Keratinocyte (primary cell): Measurements from ENCODE around the gene EXOSC9. TPM values are rescaled to one million over a fixed set of nuclear protein-coding genes. Genes with fewer than 3 reads are reported as not detected.

Source experiments
- DNase-seq: peaks from one replicate; pipeline ENCODE4 v3.0.0-alpha.2; 2011; ENCODE audit warnings: low read depth, missing footprints, low spot score
- FAIRE-seq: peaks from 2 replicates; lab custom pipeline; 2011; peaks lifted over from hg19 to GRCh38; lab: Jason Lieb, UNC
- H2AFZ ChIP-seq: 2 replicates; pipeline ENCODE4 v1.6.0; 2012; ENCODE audit warnings: low read length, control low read depth, inconsistent platforms; ENCODE audit not compliant: control insufficient read depth
- H3K27ac ChIP-seq: 2 replicates; pipeline ENCODE4 v1.5.1; 2011; ENCODE audit warnings: low read length; ENCODE audit not compliant: control insufficient read depth, insufficient read depth
- H3K27me3 ChIP-seq: 3 replicates; pipeline ENCODE4 v1.6.0; 2011; ENCODE audit warnings: low read length; ENCODE audit not compliant: control insufficient read depth, insufficient read depth; ENCODE audit errors: extremely low read depth
- H3K36me3 ChIP-seq, 2 experiments: 2 replicates in 1 of 2; 3 replicates in 1 of 2; pipeline ENCODE4 v1.5.1; 2011; ENCODE audit warnings: low read length in 2 of 2, mild to moderate bottlenecking in 1 of 2; ENCODE audit not compliant: control insufficient read depth in 2 of 2, insufficient read depth in 2 of 2; ENCODE audit errors: extremely low read depth in 1 of 2
- H3K4me1 ChIP-seq: 3 replicates; pipeline ENCODE4 v1.5.1; 2011; ENCODE audit warnings: low read length; ENCODE audit not compliant: control insufficient read depth, insufficient read depth; ENCODE audit errors: extremely low read depth
- H3K4me2 ChIP-seq: 3 replicates; pipeline ENCODE4 v1.6.0; 2011; ENCODE audit warnings: low read depth, low read length; ENCODE audit not compliant: control insufficient read depth, insufficient read depth; ENCODE audit errors: extremely low read depth
- H3K4me3 ChIP-seq, 3 experiments: fragments of 200-600 bp in 1 of 3; sonication (generic) in 1 of 3; 2 replicates in 2 of 3; 3 replicates in 1 of 3; pipeline ENCODE4 v1.5.1; 2011 to 2016; ENCODE audit warnings: low read length in 3 of 3, mild to moderate bottlenecking in 3 of 3, control low read depth in 2 of 3, inconsistent platforms in 1 of 3, low read depth in 1 of 3, mixed read lengths in 1 of 3, mixed run types in 1 of 3, moderate library complexity in 1 of 3; ENCODE audit not compliant: control insufficient read depth in 2 of 3, insufficient read depth in 2 of 3; ENCODE audit errors: extremely low read depth in 1 of 3
- H3K79me2 ChIP-seq: 2 replicates; pipeline ENCODE4 v1.6.0; 2012; ENCODE audit warnings: low read length; ENCODE audit not compliant: control insufficient read depth, insufficient read depth
- H3K9ac ChIP-seq: 3 replicates; pipeline ENCODE4 v1.6.0; 2011; ENCODE audit warnings: low read length; ENCODE audit not compliant: control insufficient read depth, insufficient read depth; ENCODE audit errors: extremely low read depth
- H3K9me1 ChIP-seq: 3 replicates; pipeline ENCODE4 v1.6.0; 2011; ENCODE audit warnings: low read length; ENCODE audit not compliant: control insufficient read depth, insufficient read depth; ENCODE audit errors: extremely low read depth
- H3K9me3 ChIP-seq: 2 replicates; pipeline ENCODE4 v1.5.1; 2012; ENCODE audit warnings: low read depth, low read length; ENCODE audit not compliant: control insufficient read depth
- H4K20me1 ChIP-seq: 3 replicates; pipeline ENCODE4 v1.6.0; 2011; ENCODE audit warnings: low read length; ENCODE audit not compliant: control insufficient read depth, insufficient read depth; ENCODE audit errors: extremely low read depth
- EZH2 ChIP-seq: IDR thresholded peaks from one replicate; pipeline ENCODE4 v1.6.1; 2012; ENCODE audit warnings: inconsistent platforms, mild to moderate bottlenecking, low read length, moderate library complexity
- dilution Hi-C: fragments of 300-500 bp; cut with MboI; formaldehyde crosslinking; loops from one replicate; pipeline ENCODE4 v1.7.0; 2020; ENCODE audit warnings: low sequenced_read_pairs; ENCODE audit not compliant: extremely low pct_ligation_motif_present
- polyA plus RNA-seq, 5 experiments: library from polyadenylated mRNA; depleted of rRNA in 3 of 5; stranded (reverse) in 3 of 5; stranded (forward) in 1 of 5; unstranded in 1 of 5; fragments of >200 nt; gene quantifications; 1 replicate in 1 of 5; 2 replicates in 3 of 5; 3 replicates in 1 of 5; pipeline versions ENCODE4 v1.2.1 to v1.2.3, GENCODE V29; 2011 to 2012; ENCODE audit warnings: missing spikeins in 2 of 5, low read depth in 1 of 5, low replicate concordance in 1 of 5
- TF ChIP-seq, protein P1 (sequence below), 3 experiments: IDR thresholded peaks in 1 of 3; conservative IDR thresholded peaks in 1 of 3; optimal IDR thresholded peaks in 1 of 3; 2 replicates in 2 of 3; 3 replicates in 1 of 3; pipeline versions ENCODE3 to v1.5.1; 2011; ENCODE audit warnings: low read length in 3 of 3, mild to moderate bottlenecking in 3 of 3, moderate library complexity in 2 of 3, control low read depth in 1 of 3, inconsistent platforms in 1 of 3; ENCODE audit not compliant: insufficient read depth in 2 of 3; ENCODE audit errors: extremely low read depth in 1 of 3

EXOSC9 gene
- polyA plus RNA-seq, 1 donor (not counting 4 experiments of a cell fraction or from before 2014, with no cell fraction given), result 35.4 TPM

DNA sequence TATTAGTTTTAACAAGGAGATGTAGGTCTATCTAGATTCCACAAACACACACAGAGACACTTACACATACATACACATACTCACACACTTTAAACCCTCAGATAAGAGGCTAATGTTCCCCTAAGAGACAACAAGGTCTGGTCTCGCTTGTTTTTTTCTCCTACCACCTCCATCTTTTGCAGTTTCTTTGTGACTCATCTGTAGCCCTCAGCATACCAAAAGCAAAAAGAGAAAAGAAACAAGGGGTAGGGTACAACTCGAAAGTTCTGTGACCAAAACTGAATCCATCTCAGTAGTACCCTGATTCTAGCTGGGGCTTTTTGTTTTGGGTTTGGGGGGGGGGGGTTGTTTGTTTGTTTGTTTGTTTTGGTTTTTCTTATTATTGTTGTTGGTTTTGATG, 12.2 kb upstream of the EXOSC9 start:
- Histone ChIP-seq H4K20me1 (no peaks in the 10 kb centered on the region), H3K4me3 (no peak overlapping the region), H3K4me1 (peaks cover 35% of the 10 kb centered on the region), H3K27ac (no peak overlapping the region), H3K36me3 (no peaks in the 10 kb centered on the region), H3K27me3 (no peaks in the 10 kb centered on the region), H3K9ac (no peak overlapping the region), H2AFZ (no peak overlapping the region), H3K79me2 (no peaks in the 10 kb centered on the region), H3K9me3 (no peaks in the 10 kb centered on the region), H3K9me1 (peaks cover 2% of the 10 kb centered on the region), H3K4me2 (no peak overlapping the region)
- no peak for TF ChIP-seq EZH2
- TF ChIP-seq, protein P1, sequence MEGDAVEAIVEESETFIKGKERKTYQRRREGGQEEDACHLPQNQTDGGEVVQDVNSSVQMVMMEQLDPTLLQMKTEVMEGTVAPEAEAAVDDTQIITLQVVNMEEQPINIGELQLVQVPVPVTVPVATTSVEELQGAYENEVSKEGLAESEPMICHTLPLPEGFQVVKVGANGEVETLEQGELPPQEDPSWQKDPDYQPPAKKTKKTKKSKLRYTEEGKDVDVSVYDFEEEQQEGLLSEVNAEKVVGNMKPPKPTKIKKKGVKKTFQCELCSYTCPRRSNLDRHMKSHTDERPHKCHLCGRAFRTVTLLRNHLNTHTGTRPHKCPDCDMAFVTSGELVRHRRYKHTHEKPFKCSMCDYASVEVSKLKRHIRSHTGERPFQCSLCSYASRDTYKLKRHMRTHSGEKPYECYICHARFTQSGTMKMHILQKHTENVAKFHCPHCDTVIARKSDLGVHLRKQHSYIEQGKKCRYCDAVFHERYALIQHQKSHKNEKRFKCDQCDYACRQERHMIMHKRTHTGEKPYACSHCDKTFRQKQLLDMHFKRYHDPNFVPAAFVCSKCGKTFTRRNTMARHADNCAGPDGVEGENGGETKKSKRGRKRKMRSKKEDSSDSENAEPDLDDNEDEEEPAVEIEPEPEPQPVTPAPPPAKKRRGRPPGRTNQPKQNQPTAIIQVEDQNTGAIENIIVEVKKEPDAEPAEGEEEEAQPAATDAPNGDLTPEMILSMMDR (optimal IDR thresholded peaks at IDR 0.05 in 1 of 3, IDR thresholded peaks at IDR 0.05 in 1 of 3, conservative IDR thresholded peaks at IDR 0.05 in 1 of 3; ENCODE audit: extremely low read depth in 1 of 3, insufficient read depth in 2 of 3, low read length in 3 of 3), result no peak
- dilution Hi-C loops, result no loop called here
- DNase-seq, result no peak
- FAIRE-seq, result no peak

DNA sequence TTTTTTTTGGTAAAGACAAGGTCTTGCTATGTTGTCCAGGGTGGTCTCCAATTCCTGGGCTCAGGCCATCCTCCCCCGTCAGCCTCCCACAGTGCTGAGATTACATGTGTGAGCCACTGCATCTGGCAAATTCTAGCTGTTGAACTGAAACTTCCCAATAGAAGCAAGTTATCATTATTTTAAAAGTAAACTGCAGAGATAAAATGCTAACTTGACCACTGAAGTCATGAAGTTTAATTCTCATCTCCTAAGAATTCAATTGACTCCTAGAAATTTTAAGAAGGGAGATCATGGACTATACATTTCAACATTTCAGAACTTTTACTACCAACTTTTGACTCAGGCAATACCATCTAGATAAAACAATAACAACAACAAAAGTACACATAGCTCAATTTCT, 11.7 kb upstream of the EXOSC9 start:
- Histone ChIP-seq H3K4me3 (no peak overlapping the region), H3K9ac (no peak overlapping the region)
- dilution Hi-C loops, result no loop called here

More for the DNA sequence above, 11.7 kb upstream of the EXOSC9 start:
- DNase-seq (no peak), FAIRE-seq (no peak)
- H3K4me2 ChIP-seq, result peak overlapping the region; percentile 27
- H4K20me1 ChIP-seq, result no peaks in the 10 kb centered on the region
- no peaks in the 10 kb centered on the region for H3K27me3 ChIP-seq
- H3K27ac ChIP-seq, result no peak overlapping the region
- H2AFZ ChIP-seq, result no peak overlapping the region
- no peaks in the 10 kb centered on the region for H3K36me3 ChIP-seq
- H3K79me2 ChIP-seq, result no peaks in the 10 kb centered on the region
- no peaks in the 10 kb centered on the region for H3K9me3 ChIP-seq
- peaks cover 2% of the 10 kb centered on the region for H3K9me1 ChIP-seq
- peaks cover 35% of the 10 kb centered on the region for H3K4me1 ChIP-seq
- TF ChIP-seq, protein P1 (optimal IDR thresholded peaks at IDR 0.05 in 1 of 3, IDR thresholded peaks at IDR 0.05 in 1 of 3, conservative IDR thresholded peaks at IDR 0.05 in 1 of 3; ENCODE audit: extremely low read depth in 1 of 3, insufficient read depth in 2 of 3, low read length in 3 of 3), result no peak
- TF ChIP-seq EZH2, result no peak
